ENCODE measurements around the gene MYL12B.
"Not testable (repeated sequence)": the region's sequence is repeated elsewhere in the genome, so short reads cannot be mapped to it uniquely, and the experiment has no call there.

- TF ChIP-seq POLR2AphosphoS5 (IDR thresholded peaks at IDR 0.05; ENCODE audit: low read depth, low read length); CTCF (IDR thresholded peaks at IDR 0.05); SIN3A (IDR thresholded peaks at IDR 0.05; ENCODE audit: borderline replicate concordance, insufficient read depth, low read depth, low read length); REST (IDR thresholded peaks at IDR 0.05; ENCODE audit: insufficient read depth in 1 of 2, low read depth in 2 of 2, low read length in 1 of 2): not testable (repeated sequence)
Measured at GRCh38 chr18:3220868-3221267, 41.1 kb upstream of the MYL12B start.

Measured in Panc1 (cell line).